GM12878 (cell line): Measurements from ENCODE around the gene WWOX. TPM values are rescaled to one million over a fixed set of nuclear protein-coding genes. Genes with fewer than 3 reads are reported as not detected.
A peak's percentile ranks its signal among the peaks of the same experiment; 100 is the strongest.

Experiments
- ATAC-seq: fragments of 200-7000 bp; cut with Tn5 transposase; 3 replicates; pipeline ENCODE4 v1.9.1; 2020; ENCODE audit warnings: mild to moderate bottlenecking, moderate library complexity
- BruUV-seq: library from RNA; stranded (reverse); fragments of 400-500 nt; replicated peaks from 2 replicates; lab custom pipeline; 2021; lab: Mats Ljungman, UMichigan
- CTCF ChIA-PET: fragments of 300-600 bp; sonication (Branson Sonifier 250); formaldehyde crosslinking; extraction: SDS; loops from one replicate; lab custom pipeline; 2021; ENCODE audit warnings: inconsistent platforms; lab: Yijun Ruan, JAX
- POLR2A ChIA-PET: fragments of 350-600 bp; formaldehyde crosslinking; extraction: SDS; loops from one replicate; lab custom pipeline; 2021; ENCODE audit warnings: inconsistent platforms; lab: Charles Lee
- RAD21 ChIA-PET: fragments of 300-600 bp; sonication (Branson Sonifier 250); formaldehyde crosslinking; loops from one replicate; lab custom pipeline; 2023; ENCODE audit warnings: antibody characterized with exemption; ENCODE audit not compliant: unreplicated experiment; lab: Charles Lee
- SMC1A ChIA-PET: fragments of 300-600 bp; sonication (Branson Sonifier 250); formaldehyde crosslinking; loops from one replicate; lab custom pipeline; 2023; ENCODE audit not compliant: unreplicated experiment, uncharacterized antibody; lab: Charles Lee
- DNase-seq: peaks from one replicate; pipeline ENCODE4 v3.0.0-alpha.2; 2011; ENCODE audit warnings: low read depth, low spot score
- FAIRE-seq: peaks from 3 replicates; lab custom pipeline; 2011; peaks lifted over from hg19 to GRCh38; lab: Jason Lieb, UNC
- H2AFZ ChIP-seq: 2 replicates; pipeline ENCODE4 v1.6.0; 2011; ENCODE audit warnings: low read depth, low read length, control low read depth; ENCODE audit not compliant: control insufficient read depth
- H3K27ac ChIP-seq: 2 replicates; pipeline ENCODE4 v1.5.1; 2011; ENCODE audit warnings: control low read depth; ENCODE audit not compliant: control insufficient read depth, insufficient read depth
- H3K27me3 ChIP-seq, 2 experiments: replicated peaks in 1 of 2; 2 replicates each; pipeline versions ENCODE4 v1.6.0 to v1.6.1; 2011; ENCODE audit warnings: low read length in 1 of 2; ENCODE audit not compliant: control insufficient read depth in 2 of 2, insufficient read depth in 2 of 2
- H3K36me3 ChIP-seq, 2 experiments: 2 replicates each; pipeline ENCODE4 v1.5.1; 2011; ENCODE audit warnings: low read length in 1 of 2; ENCODE audit not compliant: control insufficient read depth in 2 of 2, insufficient read depth in 2 of 2
- H3K4me1 ChIP-seq: 2 replicates; pipeline ENCODE4 v1.6.1; 2011; ENCODE audit warnings: mild to moderate bottlenecking, low read length, moderate library complexity, mixed read lengths; ENCODE audit not compliant: control insufficient read depth, insufficient read depth
- H3K4me2 ChIP-seq: 2 replicates; pipeline ENCODE4 v1.6.0; 2011; ENCODE audit warnings: control low read depth; ENCODE audit not compliant: control insufficient read depth, insufficient read depth
- H3K4me3 ChIP-seq: fragments of 200-600 bp; sonication (generic); 2 replicates; pipeline ENCODE4 v1.5.1; 2016
- H3K79me2 ChIP-seq: 2 replicates; pipeline ENCODE4 v1.6.0; 2011; ENCODE audit warnings: low read length; ENCODE audit not compliant: control insufficient read depth, insufficient read depth
- H3K9ac ChIP-seq: 2 replicates; pipeline ENCODE4 v1.8.0; 2011; ENCODE audit warnings: low read length, control low read depth, mixed read lengths; ENCODE audit not compliant: control insufficient read depth, insufficient read depth
- H3K9me3 ChIP-seq: replicated peaks from 3 replicates; pipeline ENCODE4 v1.5.1; 2011; ENCODE audit warnings: mild to moderate bottlenecking, low read length; ENCODE audit not compliant: control insufficient read depth, insufficient read depth
- H4K20me1 ChIP-seq: 2 replicates; pipeline ENCODE4 v1.6.0; 2011; ENCODE audit not compliant: control insufficient read depth, insufficient read depth
- CTCF ChIP-seq, 3 experiments: IDR thresholded peaks in 2 of 3; conservative IDR thresholded peaks in 1 of 3; 2 replicates each; pipeline ENCODE4 v1.5.1; 2011; ENCODE audit warnings: low read depth in 3 of 3, low read length in 3 of 3, mild to moderate bottlenecking in 3 of 3, control low read depth in 2 of 3, moderate library complexity in 2 of 3, inconsistent platforms in 1 of 3, mixed read lengths in 1 of 3; ENCODE audit not compliant: control insufficient read depth in 2 of 3, insufficient read depth in 1 of 3; ENCODE audit errors: extremely low read depth in 1 of 3
- GABPA ChIP-seq: IDR thresholded peaks from 2 replicates; pipeline ENCODE4 v1.6.1; 2014; ENCODE audit warnings: antibody characterized with exemption, low read depth, mild to moderate bottlenecking, inconsistent platforms
- GATAD2B ChIP-seq: fragments of 450-650 bp; conservative IDR thresholded peaks from 2 replicates; pipeline ENCODE4 v1.6.1; 2017; ENCODE audit warnings: low read depth, mild to moderate bottlenecking, moderate library complexity
- RFX5 ChIP-seq: IDR thresholded peaks from 2 replicates; pipeline ENCODE4 v1.6.1; 2011; ENCODE audit warnings: low read depth, low read length, improper control_type of control experiment
- STAT1 ChIP-seq: fragments of 450-650 bp; conservative IDR thresholded peaks from 2 replicates; pipeline ENCODE4 v1.6.1; 2014; ENCODE audit warnings: antibody characterized with exemption, mild to moderate bottlenecking
- ZBTB40 ChIP-seq: fragments of 450-650 bp; IDR thresholded peaks from 2 replicates; pipeline ENCODE4 v1.6.1; 2016; ENCODE audit warnings: mild to moderate bottlenecking, moderate library complexity, borderline replicate concordance
- ZNF274 ChIP-seq: IDR thresholded peaks from one replicate; pipeline ENCODE4 v1.8.0; 2011; ENCODE audit not compliant: insufficient read length, insufficient read depth
- WGBS: methylation state at CpG from one replicate; pipeline ENCODE4 v1.1.6; 2016; ENCODE audit warnings: low lambda C conversion rate; ENCODE audit not compliant: insufficient replicate concordance, insufficient coverage; ENCODE audit errors: missing lambda C conversion rate; 5-methylcytosine and 5-hydroxymethylcytosine counted together
- in situ Hi-C: fragments of 300-500 bp; cut with MboI; formaldehyde crosslinking; loops from 9 replicates; pipeline ENCODE4 v1.14.3; 2018; ENCODE audit warnings: mixed read lengths
- intact Hi-C: fragments of 100-400 bp; cut with micrococcal nuclease; formaldehyde crosslinking; loops from one replicate; pipeline ENCODE4 v1.14.2; 2022; ENCODE audit not compliant: unreplicated experiment
- polyA plus RNA-seq, 11 experiments: library from polyadenylated mRNA; depleted of rRNA in 4 of 11; unstranded in 6 of 11; stranded (reverse) in 5 of 11; fragments of >200 nt; fragmentation: Nextera tagmentation in 4 of 11; fragmentation: Illumina TruSeq in 1 of 11; extraction: Ambion mirVana in 4 of 11; extraction: Trizol in 1 of 11; gene quantifications; 1 replicate in 1 of 11; 2 replicates in 10 of 11; pipeline versions ENCODE4 v1.2.1 to v1.2.3, GENCODE V29; 2011 to 2016; ENCODE audit warnings: inconsistent platforms in 2 of 11, missing spikeins in 2 of 11, low read depth in 1 of 11
- total RNA-seq, 4 experiments: library from RNA; depleted of rRNA in 3 of 4; stranded (reverse); fragments of >200 nt in 3 of 4; fragmentation: Illumina TruSeq in 1 of 4; extraction: Trizol in 1 of 4; gene quantifications; 2 replicates each; pipeline versions ENCODE4 v1.2.1 to v1.2.3, GENCODE V29; 2013 to 2021
- TF ChIP-seq, protein P1 (sequence below): fragments of 450-650 bp; IDR thresholded peaks from 2 replicates; pipeline ENCODE4 v1.6.1; 2014; ENCODE audit warnings: mild to moderate bottlenecking

Gene WWOX
- total and polyA plus RNA-seq, 10 of the 15 experiments (the other 5 are each of a cell fraction or from before 2014, with no cell fraction given): 2.8 to 24.4 (median 17.8) TPM

GRCh38 chr16:78396046-78396445 lies 296.6 kb downstream of the WWOX start:
- H4K20me1 ChIP-seq: no peaks in the 10 kb centered on the region
- no TSS peak for BruUV-seq
- no peaks in the 10 kb centered on the region for H3K9me3 ChIP-seq
- H3K9ac ChIP-seq: no peak overlapping the region
- ChIA-PET POLR2A (no interaction called here), RAD21 (no interaction called here), CTCF (no interaction called here), SMC1A (no interaction called here)
- no peaks in the 10 kb centered on the region for H3K27me3 ChIP-seq
- no peak overlapping the region for H3K27ac ChIP-seq
- no peak overlapping the region for H3K4me3 ChIP-seq
- ATAC-seq: no peak
- no peak overlapping the region for H2AFZ ChIP-seq
- no peak overlapping the region for H3K4me2 ChIP-seq
- no peaks in the 10 kb centered on the region for H3K4me1 ChIP-seq
- peak in 2 of 3 experiments; percentile 20 to 37; a peak in 3 of 6 replicates for TF ChIP-seq CTCF (IDR thresholded peaks at IDR 0.05 in 2 of 3, conservative IDR thresholded peaks at IDR 0.05 in 1 of 3; ENCODE audit: control insufficient read depth in 2 of 3, extremely low read depth in 1 of 3, insufficient read depth in 1 of 3, low read depth in 3 of 3, low read length in 3 of 3)
- no peak for TF ChIP-seq GABPA
- TF ChIP-seq GATAD2B: no peak
- TF ChIP-seq RFX5: no peak
- 26% methylated on average over 2 of the region's 2 CpGs for WGBS
- no peaks in the 10 kb centered on the region for H3K36me3 ChIP-seq
- no peak for FAIRE-seq
- DNase-seq: no peak
- intact Hi-C loops (no loop called here), in situ Hi-C loops (no loop called here)
- H3K79me2 ChIP-seq: no peaks in the 10 kb centered on the region

DNA sequence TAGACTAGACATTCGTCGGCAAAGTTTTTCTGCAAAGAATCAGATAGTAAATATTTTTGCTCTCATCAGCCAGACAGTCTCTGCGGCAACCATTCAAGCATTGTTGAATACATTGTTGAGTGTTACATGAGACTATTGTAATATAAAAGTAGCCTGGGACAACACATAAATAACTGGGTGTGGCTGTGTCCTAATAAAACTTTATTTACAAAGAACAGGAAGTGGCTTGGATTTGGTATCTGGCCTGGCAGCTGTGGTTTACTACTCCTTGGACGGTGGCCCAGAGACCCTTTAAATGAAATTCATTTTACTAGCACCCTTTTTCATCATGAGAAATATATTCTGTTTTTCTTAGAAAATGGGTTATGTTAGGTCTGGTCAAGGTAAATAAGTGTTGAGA lies 297.2 kb downstream of the WWOX start:
- Histone ChIP-seq H3K4me3 (no peak overlapping the region), H3K27me3 (no peaks in the 10 kb centered on the region), H3K27ac (no peak overlapping the region), H3K9ac (no peak overlapping the region), H3K4me1 (no peaks in the 10 kb centered on the region), H3K4me2 (no peak overlapping the region), H3K9me3 (no peaks in the 10 kb centered on the region), H4K20me1 (no peaks in the 10 kb centered on the region), H3K79me2 (no peaks in the 10 kb centered on the region), H2AFZ (no peak overlapping the region), H3K36me3 (no peaks in the 10 kb centered on the region)
- ATAC-seq: no peak
- no peak for DNase-seq
- no peak for FAIRE-seq
- CTCF ChIA-PET: no interaction called here
- no TSS peak for BruUV-seq
- RAD21 ChIA-PET: no interaction called here
- POLR2A ChIA-PET: interaction anchor here (0.6 kb wide), 1 partner anchor 487 kb away, joined by 6 read pairs; no protein-coding TSS in a partner anchor
- 87% methylated on average over 4 of the region's 4 CpGs for WGBS
- TF ChIP-seq ZBTB40: peak; percentile 53; the same call in 1 of the 2 replicates
- TF ChIP-seq, protein P1, sequence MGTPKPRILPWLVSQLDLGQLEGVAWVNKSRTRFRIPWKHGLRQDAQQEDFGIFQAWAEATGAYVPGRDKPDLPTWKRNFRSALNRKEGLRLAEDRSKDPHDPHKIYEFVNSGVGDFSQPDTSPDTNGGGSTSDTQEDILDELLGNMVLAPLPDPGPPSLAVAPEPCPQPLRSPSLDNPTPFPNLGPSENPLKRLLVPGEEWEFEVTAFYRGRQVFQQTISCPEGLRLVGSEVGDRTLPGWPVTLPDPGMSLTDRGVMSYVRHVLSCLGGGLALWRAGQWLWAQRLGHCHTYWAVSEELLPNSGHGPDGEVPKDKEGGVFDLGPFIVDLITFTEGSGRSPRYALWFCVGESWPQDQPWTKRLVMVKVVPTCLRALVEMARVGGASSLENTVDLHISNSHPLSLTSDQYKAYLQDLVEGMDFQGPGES: no peak
- TF ChIP-seq STAT1: no peak
- no peak for TF ChIP-seq ZNF274
- in situ Hi-C loops (no loop called here), intact Hi-C loops (no loop called here)
- SMC1A ChIA-PET: no interaction called here
